Measurements from ENCODE around the gene APOL4. TPM values are rescaled to one million over a fixed set of nuclear protein-coding genes. Genes with fewer than 3 reads are reported as not detected.
A peak's percentile ranks its signal among the peaks of the same experiment; 100 is the strongest.

The APOL4 gene
- total RNA-seq, 4 donors from 2014 or later, result 1.2 to 57.6 (median 11.2) TPM

GRCh38 chr22:36239150-36239400, 37.5 kb upstream of the APOL4 start:
- Histone ChIP-seq H3K4me3 (peak overlapping the region; percentile 45 to 68 (median 66)), H3K27me3 (no peaks in the 10 kb centered on the region), H3K4me1 (peaks cover 0 to 60% (median 37%) of the 10 kb centered on the region in 4 donors), H3K9me3 (no peaks in the 10 kb centered on the region), H3K27ac (peak overlapping the region; percentile 77 to 98 (median 95)), H3K36me3 (peaks cover 0 to 10% (median 0%) of the 10 kb centered on the region in 3 donors)
- WGBS, 2 donors, result 0% methylated on average over 4 of the region's 4 CpGs
- no peak for DNase-seq (ENCODE audit: low spot score in 2 of 2)
- TF ChIP-seq, protein P1, sequence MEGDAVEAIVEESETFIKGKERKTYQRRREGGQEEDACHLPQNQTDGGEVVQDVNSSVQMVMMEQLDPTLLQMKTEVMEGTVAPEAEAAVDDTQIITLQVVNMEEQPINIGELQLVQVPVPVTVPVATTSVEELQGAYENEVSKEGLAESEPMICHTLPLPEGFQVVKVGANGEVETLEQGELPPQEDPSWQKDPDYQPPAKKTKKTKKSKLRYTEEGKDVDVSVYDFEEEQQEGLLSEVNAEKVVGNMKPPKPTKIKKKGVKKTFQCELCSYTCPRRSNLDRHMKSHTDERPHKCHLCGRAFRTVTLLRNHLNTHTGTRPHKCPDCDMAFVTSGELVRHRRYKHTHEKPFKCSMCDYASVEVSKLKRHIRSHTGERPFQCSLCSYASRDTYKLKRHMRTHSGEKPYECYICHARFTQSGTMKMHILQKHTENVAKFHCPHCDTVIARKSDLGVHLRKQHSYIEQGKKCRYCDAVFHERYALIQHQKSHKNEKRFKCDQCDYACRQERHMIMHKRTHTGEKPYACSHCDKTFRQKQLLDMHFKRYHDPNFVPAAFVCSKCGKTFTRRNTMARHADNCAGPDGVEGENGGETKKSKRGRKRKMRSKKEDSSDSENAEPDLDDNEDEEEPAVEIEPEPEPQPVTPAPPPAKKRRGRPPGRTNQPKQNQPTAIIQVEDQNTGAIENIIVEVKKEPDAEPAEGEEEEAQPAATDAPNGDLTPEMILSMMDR (IDR thresholded peaks at IDR 0.05), result no peak
- TF ChIP-seq POLR2A (IDR thresholded peaks at IDR 0.05), result no peak
- TF ChIP-seq EP300 (IDR thresholded peaks at IDR 0.05), result no peak

DNA sequence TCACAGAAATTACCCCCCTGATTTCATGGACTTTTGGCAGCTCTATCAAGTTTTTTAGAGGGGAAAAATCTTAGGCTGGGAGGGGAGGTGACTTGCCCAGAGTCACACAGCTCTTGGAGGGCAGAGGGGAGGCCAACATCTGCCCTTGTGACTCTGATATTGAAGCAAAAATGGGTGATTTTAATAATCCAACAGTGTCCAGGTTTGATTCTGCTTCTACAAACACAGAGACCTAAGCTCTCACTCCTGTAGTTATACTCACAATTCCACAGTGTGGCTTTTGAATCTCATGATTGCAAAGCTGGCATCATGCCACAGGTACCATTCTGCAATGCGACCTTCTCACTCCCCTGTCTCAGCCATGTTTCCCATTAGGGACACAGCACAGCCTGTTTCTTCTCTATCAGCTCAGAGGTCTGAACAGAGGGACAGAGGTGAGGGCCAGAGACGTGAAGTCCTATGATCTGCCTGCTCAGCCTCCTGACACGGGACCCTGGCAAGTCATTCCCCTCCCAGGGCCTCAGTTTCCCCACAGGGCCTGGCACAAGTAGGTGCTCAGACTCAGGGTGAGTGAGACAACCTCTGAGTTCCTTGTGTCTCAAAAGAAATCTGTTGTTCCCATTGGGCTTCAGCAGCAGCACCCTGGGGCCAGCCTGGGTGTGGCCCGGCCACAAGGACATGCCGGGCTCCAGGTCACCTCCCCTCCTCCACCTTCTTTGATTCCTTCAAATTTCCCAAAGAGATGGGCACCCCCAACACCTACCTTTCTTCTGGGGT, 37.0 kb upstream of the APOL4 start:
- TF ChIP-seq EP300 (IDR thresholded peaks at IDR 0.05) (no peak), POLR2A (IDR thresholded peaks at IDR 0.05) (no peak)
- TF ChIP-seq, protein P1 (IDR thresholded peaks at IDR 0.05), result no peak
- H3K4me3 ChIP-seq, result peak overlapping the region; percentile 45 to 68 (median 66)
- peaks cover 0 to 14% (median 0%) of the 10 kb centered on the region in 3 donors for H3K36me3 ChIP-seq
- H3K27ac ChIP-seq, result peak overlapping the region; percentile 77 to 98 (median 95)
- H3K4me1 ChIP-seq, result peaks cover 0 to 59% (median 33%) of the 10 kb centered on the region in 4 donors
- DNase-seq (ENCODE audit: low spot score in 2 of 2), result peak in 1 of 2 donors; percentile 57
- WGBS, 2 donors, result 0 to 5% methylated on average over 5 of the region's 5 CpGs
- no peaks in the 10 kb centered on the region for H3K27me3 ChIP-seq
- no peaks in the 10 kb centered on the region for H3K9me3 ChIP-seq

DNA sequence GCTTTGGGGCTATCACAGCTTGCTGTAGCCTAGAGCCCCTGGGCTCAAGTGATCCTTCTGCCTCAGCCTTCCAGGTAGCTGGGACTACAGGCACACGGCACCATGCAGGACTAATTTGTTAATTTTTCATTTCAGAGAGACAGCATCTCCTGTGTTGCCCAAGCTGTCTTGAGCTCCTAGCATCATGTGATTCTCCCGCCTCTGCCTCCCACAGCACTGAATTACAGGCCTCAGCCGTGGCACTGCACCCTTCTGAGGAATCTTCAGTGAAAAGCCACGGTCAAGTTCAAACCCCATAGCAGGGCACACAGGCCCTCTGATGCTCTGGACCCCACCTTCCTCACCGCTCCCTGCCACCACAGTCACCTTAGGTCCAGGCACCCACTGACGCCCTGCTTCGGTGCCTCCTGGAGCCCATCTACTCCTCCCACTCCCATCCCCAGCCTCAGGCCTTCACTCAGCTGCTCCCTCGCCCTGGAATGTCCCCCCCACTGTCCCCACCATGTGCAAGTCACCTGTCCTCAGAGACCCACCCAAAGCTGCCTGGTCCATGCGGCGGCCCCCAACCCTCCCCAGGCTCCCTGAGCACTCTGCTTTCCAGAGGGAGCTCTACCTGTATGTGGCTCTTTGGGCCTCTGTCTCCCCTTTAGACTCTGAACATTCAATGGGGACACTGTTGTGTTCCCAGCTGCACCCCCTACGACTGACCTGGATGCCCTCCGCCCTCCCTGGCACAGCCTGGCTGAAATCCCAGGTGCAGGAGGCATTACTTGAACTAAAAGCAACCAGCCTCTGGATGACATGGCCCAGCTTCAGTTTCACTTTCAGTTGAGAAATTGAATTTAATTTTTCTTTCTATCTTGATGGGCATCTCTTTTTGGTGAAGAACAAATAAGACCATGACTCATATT, 36.1 kb upstream of the APOL4 start:
- 51 to 53% methylated on average over 12 of the region's 12 CpGs for WGBS, 2 donors
- DNase-seq (ENCODE audit: low spot score in 2 of 2), result no peak

DNA sequence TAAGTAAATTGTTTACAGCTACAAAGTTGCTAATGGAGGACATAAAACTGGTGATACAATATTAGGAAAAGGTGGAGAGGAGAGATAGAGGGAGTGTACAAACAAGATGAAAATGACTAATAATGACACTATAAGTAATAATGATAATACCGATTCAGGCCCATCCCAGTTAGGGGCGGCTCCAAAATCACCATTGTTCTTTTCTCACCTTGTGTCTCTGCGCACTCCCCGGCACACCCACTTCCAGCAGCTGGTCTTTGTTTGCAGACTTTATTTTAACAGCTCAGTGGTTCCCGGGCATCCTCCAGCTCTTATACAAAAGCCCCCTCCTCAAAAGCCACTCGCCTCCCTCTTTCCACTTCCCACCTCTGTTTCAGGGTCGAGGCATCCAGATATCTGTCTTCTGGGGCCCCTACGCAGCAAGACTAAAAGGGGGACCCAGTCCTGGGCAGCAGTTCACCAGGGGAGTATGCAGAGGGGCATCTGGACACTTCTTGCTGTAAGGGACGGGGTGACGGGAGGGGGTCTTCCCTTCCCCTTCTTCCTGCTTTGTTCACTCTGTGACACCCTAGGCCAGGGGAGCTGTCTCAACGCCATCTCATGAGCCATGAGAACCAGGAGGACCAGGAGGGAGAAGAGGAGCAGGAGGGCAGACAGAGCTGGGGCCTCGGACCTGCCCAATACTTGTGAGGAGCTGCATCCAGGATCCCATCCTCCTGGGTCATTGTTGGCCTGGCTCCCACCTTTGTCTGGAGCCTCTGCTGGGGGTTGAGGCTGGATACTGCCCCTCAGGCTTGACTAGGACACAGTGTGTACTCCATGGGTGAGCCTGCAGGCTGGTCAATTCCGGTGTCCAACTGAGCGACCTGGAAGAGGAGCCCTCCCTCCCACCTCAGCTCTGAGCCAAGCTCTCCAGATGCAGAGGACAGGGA, 35.0 kb upstream of the APOL4 start:
- Histone ChIP-seq H3K36me3 (peaks cover 0 to 33% (median 9%) of the 10 kb centered on the region in 3 donors), H3K27me3 (no peaks in the 10 kb centered on the region), H3K9me3 (no peaks in the 10 kb centered on the region), H3K4me3 (peak overlapping the region in 2 of 4 donors; percentile 65 to 67), H3K27ac (peak overlapping the region; percentile 77 to 98 (median 95)), H3K4me1 (peaks cover 0 to 57% (median 33%) of the 10 kb centered on the region in 4 donors)
- TF ChIP-seq EP300 (IDR thresholded peaks at IDR 0.05), result no peak
- no peak for TF ChIP-seq POLR2A (IDR thresholded peaks at IDR 0.05)
- TF ChIP-seq, protein P1 (IDR thresholded peaks at IDR 0.05), result no peak
- no peak for DNase-seq (ENCODE audit: low spot score in 2 of 2)
- WGBS, 2 donors, result 78 to 83% methylated on average over 12 to 14 of the region's 14 CpGs

More for the DNA sequence above, 36.1 kb upstream of the APOL4 start:
- H3K27ac ChIP-seq, result peak overlapping the region; percentile 77 to 98 (median 95)
- H3K9me3 ChIP-seq, result no peaks in the 10 kb centered on the region
- TF ChIP-seq POLR2A (IDR thresholded peaks at IDR 0.05), result no peak
- TF ChIP-seq, protein P1 (IDR thresholded peaks at IDR 0.05), result no peak
- TF ChIP-seq EP300 (IDR thresholded peaks at IDR 0.05), result peak in 1 of 2 donors; percentile 23
- H3K4me3 ChIP-seq, result peak overlapping the region; percentile 45 to 68 (median 66)
- H3K36me3 ChIP-seq, result peaks cover 0 to 22% (median 0%) of the 10 kb centered on the region in 3 donors
- peaks cover 0 to 57% (median 33%) of the 10 kb centered on the region in 4 donors for H3K4me1 ChIP-seq
- no peaks in the 10 kb centered on the region for H3K27me3 ChIP-seq
